Measurements from ENCODE around the gene FILIP1L.
"Not testable (repeated sequence)": the region's sequence is repeated elsewhere in the genome, so short reads cannot be mapped to it uniquely, and the experiment has no call there.

The FILIP1L gene

DNA sequence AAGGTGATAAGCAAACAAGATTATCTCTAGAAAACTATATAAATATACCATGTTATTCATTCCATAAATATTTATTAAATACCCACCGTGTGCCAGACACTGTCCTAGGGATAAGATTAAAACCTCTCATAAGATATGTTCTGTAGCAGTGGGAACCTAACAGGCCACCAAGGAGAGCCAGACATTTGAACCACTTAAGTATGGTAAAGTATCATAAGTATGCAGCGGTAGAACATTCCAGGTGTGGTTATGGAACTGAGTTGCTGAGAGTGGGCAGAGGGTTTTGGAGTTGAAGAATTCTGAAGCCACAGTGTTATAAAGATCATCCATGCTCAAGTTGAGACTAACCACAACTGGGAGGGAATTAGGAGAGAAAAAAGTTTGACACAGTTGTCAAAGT lies 14.7 kb downstream of the FILIP1L start:
- intact Hi-C loops (cut with micrococcal nuclease): no loop called here
- H3K4me1 Mint-ChIP-seq (ENCODE audit: low read depth): no peaks in the 10 kb centered on the region

GRCh38 chr3:100098784-100099070 lies 15.6 kb downstream of the FILIP1L start:
- Mint-ChIP-seq H3K4me1 (ENCODE audit: low read depth) (no peaks in the 10 kb centered on the region), H3K9me3 (no peaks in the 10 kb centered on the region), H3K4me3 (no peak overlapping the region), H3K27ac (no peak overlapping the region), H3K36me3 (ENCODE audit: low read depth) (no peaks in the 10 kb centered on the region), H3K27me3 (no peaks in the 10 kb centered on the region)
- intact Hi-C loops (cut with micrococcal nuclease): no loop called here

More for the DNA sequence above, 14.7 kb downstream of the FILIP1L start:
- no peak overlapping the region for H3K27ac Mint-ChIP-seq
- H3K9me3 Mint-ChIP-seq: no peaks in the 10 kb centered on the region
- no peak overlapping the region for H3K4me3 Mint-ChIP-seq
- H3K27me3 Mint-ChIP-seq: no peaks in the 10 kb centered on the region
- no peaks in the 10 kb centered on the region for H3K36me3 Mint-ChIP-seq (ENCODE audit: low read depth)

GRCh38 chr3:100097919-100098783 lies 16.1 kb downstream of the FILIP1L start:
- intact Hi-C loops (cut with micrococcal nuclease): no loop called here
- Mint-ChIP-seq H3K27ac (no peak overlapping the region), H3K36me3 (ENCODE audit: low read depth) (no peaks in the 10 kb centered on the region), H3K9me3 (no peaks in the 10 kb centered on the region), H3K4me3 (no peak overlapping the region), H3K4me1 (ENCODE audit: low read depth) (no peaks in the 10 kb centered on the region), H3K27me3 (no peaks in the 10 kb centered on the region)

DNA sequence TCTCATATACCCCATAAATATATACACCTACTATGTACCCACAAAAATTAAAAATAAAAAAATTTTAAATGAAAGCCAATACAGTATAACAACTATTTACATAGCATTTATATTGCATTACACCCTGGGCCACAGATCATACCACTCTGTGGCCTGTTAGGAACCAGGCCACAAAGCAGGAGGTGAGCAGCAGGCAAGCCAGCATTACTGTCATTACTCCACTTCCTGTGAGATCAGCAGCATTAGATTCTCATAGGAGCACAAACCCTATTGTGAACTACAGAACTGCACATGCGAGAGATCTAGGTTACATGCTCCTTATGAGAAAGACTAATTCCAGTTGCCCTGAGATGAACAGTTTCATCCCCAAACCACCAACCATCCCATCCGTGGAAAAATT lies 17.4 kb downstream of the FILIP1L start:
- H3K27me3 Mint-ChIP-seq: no peaks in the 10 kb centered on the region
- H3K9me3 Mint-ChIP-seq: no peaks in the 10 kb centered on the region
- H3K36me3 Mint-ChIP-seq (ENCODE audit: low read depth): no peaks in the 10 kb centered on the region
- no peak overlapping the region for H3K4me3 Mint-ChIP-seq
- no peaks in the 10 kb centered on the region for H3K4me1 Mint-ChIP-seq (ENCODE audit: low read depth)
- intact Hi-C loops (cut with micrococcal nuclease): no loop called here
- no peak overlapping the region for H3K27ac Mint-ChIP-seq

GRCh38 chr3:100096286-100096685 lies 18.0 kb downstream of the FILIP1L start:
- H3K27ac Mint-ChIP-seq; H3K36me3 Mint-ChIP-seq (ENCODE audit: low read depth); H3K9me3 Mint-ChIP-seq; H3K4me1 Mint-ChIP-seq (ENCODE audit: low read depth); intact Hi-C loops (cut with micrococcal nuclease); H3K27me3 Mint-ChIP-seq; H3K4me3 Mint-ChIP-seq: not testable (repeated sequence)

DNA sequence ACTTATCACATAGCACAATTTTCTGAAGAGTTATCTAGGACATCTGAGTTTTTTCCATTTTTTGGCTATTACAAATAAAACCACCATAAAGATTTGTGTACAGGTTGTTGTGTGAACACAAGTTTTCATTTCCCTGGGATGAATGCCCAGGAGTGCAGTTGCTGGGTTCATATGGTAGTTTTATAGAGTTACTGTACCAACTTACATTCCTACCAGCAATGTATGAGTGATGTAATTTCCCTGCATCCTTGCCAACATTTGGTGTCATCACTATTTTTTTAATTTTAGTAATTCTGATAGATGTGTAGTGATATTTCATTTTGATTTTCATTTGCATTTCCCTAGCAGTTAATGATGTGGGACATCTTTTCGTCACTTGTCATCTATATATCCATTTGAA lies 20.5 kb downstream of the FILIP1L start:
- no peaks in the 10 kb centered on the region for H3K36me3 Mint-ChIP-seq (ENCODE audit: low read depth)
- no peaks in the 10 kb centered on the region for H3K9me3 Mint-ChIP-seq
- H3K27me3 Mint-ChIP-seq: no peaks in the 10 kb centered on the region
- intact Hi-C loops (cut with micrococcal nuclease): no loop called here
- H3K27ac Mint-ChIP-seq: no peak overlapping the region
- peaks cover 11% of the 10 kb centered on the region for H3K4me1 Mint-ChIP-seq (ENCODE audit: low read depth)
- H3K4me3 Mint-ChIP-seq: no peak overlapping the region

GRCh38 chr3:100090669-100091005 lies 23.7 kb downstream of the FILIP1L start:
- intact Hi-C loops (cut with micrococcal nuclease): no loop called here
- Mint-ChIP-seq H3K36me3 (ENCODE audit: low read depth) (no peaks in the 10 kb centered on the region), H3K9me3 (no peaks in the 10 kb centered on the region), H3K27me3 (no peaks in the 10 kb centered on the region), H3K4me1 (ENCODE audit: low read depth) (peaks cover 19% of the 10 kb centered on the region), H3K27ac (no peak overlapping the region), H3K4me3 (no peak overlapping the region)

GRCh38 chr3:100089812-100090668 lies 24.3 kb downstream of the FILIP1L start:
- peaks cover 25% of the 10 kb centered on the region for H3K4me1 Mint-ChIP-seq (ENCODE audit: low read depth)
- H3K36me3 Mint-ChIP-seq (ENCODE audit: low read depth): no peaks in the 10 kb centered on the region
- H3K4me3 Mint-ChIP-seq: no peak overlapping the region
- no peak overlapping the region for H3K27ac Mint-ChIP-seq
- no peaks in the 10 kb centered on the region for H3K9me3 Mint-ChIP-seq
- intact Hi-C loops (cut with micrococcal nuclease): no loop called here
- H3K27me3 Mint-ChIP-seq: no peaks in the 10 kb centered on the region

DNA sequence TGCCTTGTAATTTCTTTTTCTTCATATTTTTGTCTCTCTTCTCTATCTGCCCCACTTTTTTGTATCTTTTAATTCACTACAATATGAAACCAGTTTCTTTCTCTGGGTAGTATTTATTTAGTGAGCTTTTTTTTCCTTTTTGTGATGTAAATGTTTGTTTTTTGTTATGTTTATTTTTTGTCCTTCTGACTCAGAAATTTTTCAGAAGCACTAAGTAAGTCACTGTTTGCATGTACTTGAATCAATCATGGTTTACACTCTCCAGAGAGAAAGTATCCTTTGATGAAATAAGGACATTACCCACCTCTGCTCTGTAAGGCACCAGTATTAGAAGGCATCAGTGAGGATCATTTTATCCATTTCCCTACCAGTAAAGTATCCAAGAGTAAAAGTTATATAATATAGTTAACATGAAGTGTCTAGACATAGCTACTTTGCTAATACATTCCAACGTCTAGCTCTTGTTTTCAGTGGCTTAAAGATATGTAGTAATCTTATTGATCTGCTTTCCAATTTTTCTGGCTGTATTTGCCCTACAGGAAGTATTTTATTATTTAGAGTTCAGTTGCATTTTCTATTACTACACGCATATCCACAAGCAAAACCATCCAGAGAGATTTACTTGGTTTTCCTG lies 25.4 kb downstream of the FILIP1L start:
- Mint-ChIP-seq H3K27me3 (no peaks in the 10 kb centered on the region), H3K9me3 (no peaks in the 10 kb centered on the region), H3K4me1 (ENCODE audit: low read depth) (peaks cover 29% of the 10 kb centered on the region), H3K27ac (peak overlapping the region; percentile 9), H3K36me3 (ENCODE audit: low read depth) (no peaks in the 10 kb centered on the region), H3K4me3 (no peak overlapping the region)
- intact Hi-C loops (cut with micrococcal nuclease): no loop called here

DNA sequence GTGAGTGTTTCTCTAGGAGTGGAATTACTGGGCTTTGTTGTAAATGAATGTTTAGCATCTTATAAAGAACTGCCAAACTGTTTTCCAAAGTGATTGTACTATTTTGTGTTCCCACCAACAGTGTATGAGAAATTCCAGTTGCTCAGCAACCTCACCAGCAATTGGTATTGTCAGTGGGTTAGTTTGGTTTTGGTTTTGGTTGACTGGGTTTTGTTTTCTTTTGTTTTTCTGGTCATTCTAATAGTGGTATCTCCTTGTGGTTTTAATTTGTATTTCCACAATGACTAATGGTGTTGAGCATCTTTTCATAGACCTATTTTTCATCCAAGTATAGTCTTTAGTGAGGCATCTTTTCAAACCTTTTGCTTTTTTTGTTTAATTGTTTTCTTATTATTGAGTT lies 27.1 kb downstream of the FILIP1L start:
- H3K27ac Mint-ChIP-seq: no peak overlapping the region
- no peak overlapping the region for H3K4me3 Mint-ChIP-seq
- H3K27me3 Mint-ChIP-seq: no peaks in the 10 kb centered on the region
- peaks cover 29% of the 10 kb centered on the region for H3K4me1 Mint-ChIP-seq (ENCODE audit: low read depth)
- no peaks in the 10 kb centered on the region for H3K36me3 Mint-ChIP-seq (ENCODE audit: low read depth)
- intact Hi-C loops (cut with micrococcal nuclease): no loop called here
- no peaks in the 10 kb centered on the region for H3K9me3 Mint-ChIP-seq

DNA sequence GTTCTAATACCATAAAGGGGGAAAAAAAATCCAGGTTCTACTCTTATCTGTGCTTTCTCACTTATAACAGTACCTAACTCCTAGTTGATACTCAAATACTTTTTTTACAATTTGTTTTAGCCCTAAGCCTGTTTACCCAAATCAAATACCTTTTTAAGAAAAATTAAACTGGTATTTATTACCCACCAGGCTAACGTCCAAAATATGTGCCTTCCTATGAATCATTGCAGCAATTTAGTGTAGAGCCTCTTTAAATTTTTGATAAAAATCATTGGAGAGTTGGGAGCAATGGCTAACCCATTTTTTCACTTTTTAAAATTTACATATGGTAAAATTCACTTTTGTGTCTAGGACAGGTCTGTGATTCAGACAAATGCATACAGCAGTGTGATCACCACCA lies 27.9 kb downstream of the FILIP1L start:
- H3K27ac Mint-ChIP-seq: no peak overlapping the region
- H3K36me3 Mint-ChIP-seq (ENCODE audit: low read depth): no peaks in the 10 kb centered on the region
- no peak overlapping the region for H3K4me3 Mint-ChIP-seq
- H3K4me1 Mint-ChIP-seq (ENCODE audit: low read depth): peaks cover 29% of the 10 kb centered on the region
- no peaks in the 10 kb centered on the region for H3K27me3 Mint-ChIP-seq
- no peaks in the 10 kb centered on the region for H3K9me3 Mint-ChIP-seq
- intact Hi-C loops (cut with micrococcal nuclease): no loop called here

DNA sequence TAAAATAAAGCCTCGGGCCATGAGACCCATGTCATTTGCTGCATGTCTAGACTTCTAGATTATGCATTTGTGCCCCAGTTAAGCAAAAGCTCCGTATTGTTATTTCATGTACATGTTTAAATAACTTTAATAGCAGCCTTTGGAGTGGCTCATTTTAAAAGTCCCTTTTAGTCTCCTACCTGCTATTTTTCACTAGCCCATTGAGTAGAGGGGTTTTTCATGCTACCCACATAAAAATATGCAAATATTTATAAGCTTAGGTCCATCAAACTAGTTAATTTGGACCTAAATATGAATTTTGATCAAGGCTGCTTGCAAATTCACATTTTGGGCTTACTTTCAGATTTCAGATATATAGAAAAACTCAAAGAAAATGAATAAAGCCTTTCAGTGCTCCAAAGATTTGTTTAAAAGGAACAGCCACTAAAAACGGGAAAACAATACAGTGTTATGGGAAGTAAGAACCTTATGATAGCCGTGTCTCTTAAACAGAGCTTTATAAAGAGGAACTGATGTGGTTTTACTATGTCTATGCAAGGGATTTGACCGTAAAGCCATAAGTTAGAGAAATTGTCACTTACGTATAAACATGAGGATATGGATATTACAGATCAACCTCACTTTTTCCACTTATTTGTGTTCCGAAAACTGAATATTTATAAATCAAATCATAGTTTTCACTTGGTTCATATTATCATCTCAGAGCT lies 30.0 kb downstream of the FILIP1L start:
- intact Hi-C loops (cut with micrococcal nuclease): no loop called here
- no peaks in the 10 kb centered on the region for H3K9me3 Mint-ChIP-seq
- no peaks in the 10 kb centered on the region for H3K27me3 Mint-ChIP-seq
- H3K4me3 Mint-ChIP-seq: no peak overlapping the region
- H3K27ac Mint-ChIP-seq: peak overlapping the region; percentile 61
- H3K36me3 Mint-ChIP-seq (ENCODE audit: low read depth): no peaks in the 10 kb centered on the region
- H3K4me1 Mint-ChIP-seq (ENCODE audit: low read depth): peaks cover 18% of the 10 kb centered on the region

- Mint-ChIP-seq H3K27ac (no peak overlapping the region), H3K4me3 (no peak overlapping the region), H3K9me3 (no peaks in the 10 kb centered on the region), H3K4me1 (ENCODE audit: low read depth) (peaks cover 18% of the 10 kb centered on the region), H3K27me3 (no peaks in the 10 kb centered on the region), H3K36me3 (ENCODE audit: low read depth) (no peaks in the 10 kb centered on the region)
- intact Hi-C loops (cut with micrococcal nuclease): no loop called here
Observed at GRCh38 chr3:100083209-100083608, 31.1 kb downstream of the FILIP1L start.

- Mint-ChIP-seq H3K27ac (no peak overlapping the region), H3K36me3 (ENCODE audit: low read depth) (no peaks in the 10 kb centered on the region), H3K4me3 (no peak overlapping the region), H3K27me3 (no peaks in the 10 kb centered on the region), H3K9me3 (no peaks in the 10 kb centered on the region), H3K4me1 (ENCODE audit: low read depth) (peaks cover 18% of the 10 kb centered on the region)
- intact Hi-C loops (cut with micrococcal nuclease): no loop called here
Observed at GRCh38 chr3:100082714-100083113, 31.6 kb downstream of the FILIP1L start.

Measured in dendritic cell treated with granulocyte-macrophage colony-stimulating factor and Interleukin-4, amounts not matched to agents 40 ng/mL and 50 ng/mL, for 4 days (primary cell).